ENCODE results near the gene CELSR1.

CELSR1 gene

DNA sequence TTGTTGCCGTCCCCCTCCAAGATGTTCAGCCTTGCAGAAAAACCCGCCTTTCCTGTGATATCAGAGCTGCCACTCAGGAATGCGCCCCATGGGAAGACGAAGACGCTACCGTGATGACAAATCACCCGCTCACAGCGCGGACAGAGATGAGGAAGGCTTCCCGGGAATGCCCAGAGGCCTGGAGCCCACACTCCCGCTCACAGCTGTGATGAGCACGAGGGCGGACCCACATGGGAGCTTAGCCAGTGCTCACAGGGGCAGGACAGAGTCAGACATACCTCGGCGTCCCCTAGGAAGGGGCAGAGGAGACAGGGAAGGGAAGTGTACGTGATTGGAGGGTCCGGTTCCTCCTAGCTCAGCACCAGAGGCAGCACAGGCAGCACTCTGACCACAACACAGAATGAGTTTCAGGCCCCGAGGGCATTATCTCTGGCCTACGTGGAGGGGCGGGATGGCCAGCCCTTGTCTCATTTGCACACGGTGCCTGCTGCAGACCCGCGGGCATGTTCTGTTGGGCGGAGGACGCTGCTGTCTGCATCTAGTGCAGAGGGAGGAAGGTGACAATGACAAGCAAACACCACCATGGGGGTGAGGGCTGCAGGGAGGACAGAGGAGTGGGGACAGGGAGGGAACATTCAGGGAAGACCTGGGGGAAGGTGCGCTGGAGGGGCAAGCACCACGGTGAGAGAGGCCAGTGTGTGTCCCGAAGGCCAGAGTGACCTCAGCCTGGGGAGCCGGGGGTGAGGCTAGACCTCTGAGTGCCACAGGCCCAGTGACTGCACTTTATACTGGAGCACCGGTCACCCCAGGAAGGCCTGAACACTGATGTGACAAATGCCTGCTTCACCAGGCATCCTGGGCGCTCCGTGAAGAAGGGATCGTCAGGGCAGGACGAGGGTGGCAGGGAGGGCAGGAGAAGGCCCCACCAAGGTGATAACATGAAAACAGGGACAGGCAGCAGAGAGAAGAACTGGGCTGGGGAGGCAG lies 79.6 kb downstream of the CELSR1 start:
- peaks cover 15% of the 10 kb centered on the region; the same call in 1 of the 2 replicates for H3K27me3 ChIP-seq
- H3K9ac ChIP-seq, result 0 out of 2 replicates have a peak overlapping the region, but pooled peaks have one; percentile 3
- H3K9me3 ChIP-seq, result no peaks in the 10 kb centered on the region

DNA sequence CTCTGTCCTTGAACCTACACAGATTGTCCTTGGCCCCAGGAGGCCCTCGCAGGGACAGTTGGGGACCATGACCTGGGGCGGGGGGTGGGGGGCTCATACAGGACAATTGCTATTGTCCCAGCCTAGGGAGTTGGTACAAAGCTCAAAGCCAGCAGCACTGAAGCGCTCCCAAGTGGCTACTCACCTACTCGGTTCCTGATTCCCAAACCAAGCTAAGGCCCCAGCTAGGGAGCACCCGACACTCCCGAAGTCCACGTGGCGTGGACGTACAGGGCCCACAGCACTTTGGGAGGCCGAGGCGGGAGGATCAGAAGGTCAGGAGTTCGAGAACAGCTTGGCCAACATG lies 80.6 kb downstream of the CELSR1 start:
- Histone ChIP-seq H3K27me3 (peaks cover 15% of the 10 kb centered on the region; the same call in 1 of the 2 replicates), H3K4me3 (peak overlapping the region; percentile 26; the same call in 1 of the 2 replicates), H3K4me2 (peak overlapping the region; percentile 91), H3K27ac (peak overlapping the region; percentile 44), H3K9ac (no peak overlapping the region), H3K4me1 (peaks cover 91% of the 10 kb centered on the region), H4K20me1 (no peaks in the 10 kb centered on the region), H3K9me3 (no peaks in the 10 kb centered on the region), H3K36me3 (no peaks in the 10 kb centered on the region)
- TF ChIP-seq Cebpa-rat (IDR thresholded peaks at IDR 0.05), result no peak

More for the DNA sequence above, 79.6 kb downstream of the CELSR1 start:
- Histone ChIP-seq H3K27ac (peak overlapping the region; percentile 59), H4K20me1 (no peaks in the 10 kb centered on the region), H3K4me2 (peak overlapping the region; percentile 91), H3K36me3 (no peaks in the 10 kb centered on the region; the same call in 1 of the 2 replicates), H3K4me3 (peak overlapping the region; percentile 26; the same call in 1 of the 2 replicates), H3K4me1 (peaks cover 89% of the 10 kb centered on the region)
- no peak for TF ChIP-seq Cebpa-rat (IDR thresholded peaks at IDR 0.05)

DNA sequence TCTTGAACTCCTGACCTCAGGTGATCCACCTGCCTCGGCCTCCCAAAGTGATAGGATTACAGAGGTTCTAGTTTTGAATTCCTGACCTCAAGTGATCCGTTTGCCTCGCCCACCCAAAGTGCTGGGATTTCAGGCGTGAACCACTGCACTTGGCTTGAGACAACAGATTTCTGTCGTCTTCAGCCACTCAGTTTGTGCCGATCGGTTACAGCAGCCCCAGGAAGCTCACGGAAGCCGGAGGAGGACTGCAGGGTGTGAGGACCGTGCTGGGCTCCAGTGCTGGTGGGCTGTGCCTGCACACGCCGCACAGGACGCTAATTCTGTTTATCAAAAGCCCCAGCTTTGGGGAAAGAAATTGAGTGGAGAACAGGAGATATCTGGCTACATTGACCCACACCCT lies 82.0 kb downstream of the CELSR1 start:
- no peak overlapping the region for H3K9ac ChIP-seq

DNA sequence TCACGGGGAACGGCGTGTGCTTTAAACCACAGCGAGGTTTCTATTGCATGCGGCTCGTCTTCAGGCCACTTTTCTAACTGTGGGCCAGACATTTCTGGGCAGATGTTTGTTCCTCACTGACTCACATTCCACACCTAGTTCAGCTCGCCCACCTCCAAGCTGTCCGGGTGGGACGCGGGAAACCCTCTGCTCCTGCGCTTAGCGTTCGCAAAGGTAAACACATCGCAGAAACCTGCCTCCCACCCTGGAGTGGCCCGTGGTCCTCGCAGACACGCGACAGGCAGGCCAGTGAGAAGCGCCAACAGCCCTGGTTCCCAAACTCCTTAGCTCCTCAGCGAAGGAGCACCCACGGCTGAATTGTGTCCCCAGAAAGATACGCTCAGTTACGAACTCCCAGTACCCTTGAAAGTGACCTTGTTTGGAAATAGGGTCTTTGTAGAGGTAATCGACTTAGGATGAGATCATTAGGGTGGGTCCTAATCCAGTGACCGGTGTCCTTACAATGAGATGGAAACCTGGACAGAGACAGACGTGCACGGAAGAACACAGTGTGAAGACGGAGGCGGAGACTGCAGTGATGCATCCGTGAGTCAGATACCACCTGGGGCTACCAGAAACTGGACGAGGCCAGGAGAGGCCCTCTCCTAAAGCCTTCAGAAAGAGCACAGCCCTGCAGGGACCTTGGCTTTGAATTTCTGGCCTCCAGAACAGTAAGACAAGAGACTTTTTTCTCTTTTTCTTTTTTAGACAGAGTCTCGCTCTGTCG lies 82.7 kb downstream of the CELSR1 start:
- H3K4me3 ChIP-seq, result no peak overlapping the region
- no peaks in the 10 kb centered on the region for H3K9me3 ChIP-seq
- H3K4me2 ChIP-seq, result peak overlapping the region; percentile 91
- TF ChIP-seq Cebpa-rat (IDR thresholded peaks at IDR 0.05), result no peak
- H3K36me3 ChIP-seq, result no peaks in the 10 kb centered on the region
- H3K9ac ChIP-seq, result no peak overlapping the region
- H4K20me1 ChIP-seq, result no peaks in the 10 kb centered on the region
- no peak overlapping the region for H3K27ac ChIP-seq
- H3K27me3 ChIP-seq, result peaks cover 15% of the 10 kb centered on the region; the same call in 1 of the 2 replicates
- peaks cover 95% of the 10 kb centered on the region for H3K4me1 ChIP-seq

More for the DNA sequence above, 82.0 kb downstream of the CELSR1 start:
- peaks cover 96% of the 10 kb centered on the region for H3K4me1 ChIP-seq
- no peak overlapping the region for H3K4me3 ChIP-seq
- H3K27ac ChIP-seq, result no peak overlapping the region
- no peaks in the 10 kb centered on the region for H3K9me3 ChIP-seq
- no peaks in the 10 kb centered on the region for H3K36me3 ChIP-seq
- H4K20me1 ChIP-seq, result no peaks in the 10 kb centered on the region
- H3K27me3 ChIP-seq, result peaks cover 15% of the 10 kb centered on the region; the same call in 1 of the 2 replicates
- H3K4me2 ChIP-seq, result peak overlapping the region; percentile 91; the same call in 1 of the 2 replicates
- no peak for TF ChIP-seq Cebpa-rat (IDR thresholded peaks at IDR 0.05)

DNA sequence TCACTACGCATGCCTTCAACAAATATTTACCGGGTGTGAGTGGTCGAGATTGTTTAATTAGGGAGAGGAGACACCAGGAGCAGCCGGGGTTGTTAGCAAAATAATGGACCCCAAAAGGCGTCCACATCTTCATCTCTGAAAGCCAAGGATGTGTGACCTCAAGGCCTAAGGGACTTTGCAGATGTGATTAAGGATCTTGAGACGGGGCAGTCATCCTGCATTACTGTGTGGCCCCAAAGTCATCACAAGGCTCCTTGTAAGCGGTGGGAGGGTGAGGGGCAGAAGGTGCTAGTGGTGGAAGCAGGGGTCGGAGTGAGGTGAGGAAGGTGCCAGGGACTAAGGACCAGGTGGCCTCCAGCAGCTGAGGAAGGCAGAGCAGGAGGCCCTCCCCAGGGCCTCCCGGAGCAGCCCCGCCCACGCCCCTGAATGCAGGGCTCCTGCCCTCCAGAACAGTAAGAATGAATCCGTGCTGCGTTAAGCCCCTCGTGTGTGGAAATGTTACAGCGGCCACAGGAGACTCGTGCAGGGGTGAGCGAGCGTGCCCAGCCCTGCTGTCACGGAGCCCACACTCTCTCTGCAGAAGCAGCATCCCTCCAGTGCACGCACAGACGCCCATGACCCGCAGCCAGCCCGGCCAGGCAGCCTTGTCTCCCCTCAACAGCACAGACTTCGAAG lies 83.5 kb downstream of the CELSR1 start:
- H3K36me3 ChIP-seq, result no peaks in the 10 kb centered on the region

DNA sequence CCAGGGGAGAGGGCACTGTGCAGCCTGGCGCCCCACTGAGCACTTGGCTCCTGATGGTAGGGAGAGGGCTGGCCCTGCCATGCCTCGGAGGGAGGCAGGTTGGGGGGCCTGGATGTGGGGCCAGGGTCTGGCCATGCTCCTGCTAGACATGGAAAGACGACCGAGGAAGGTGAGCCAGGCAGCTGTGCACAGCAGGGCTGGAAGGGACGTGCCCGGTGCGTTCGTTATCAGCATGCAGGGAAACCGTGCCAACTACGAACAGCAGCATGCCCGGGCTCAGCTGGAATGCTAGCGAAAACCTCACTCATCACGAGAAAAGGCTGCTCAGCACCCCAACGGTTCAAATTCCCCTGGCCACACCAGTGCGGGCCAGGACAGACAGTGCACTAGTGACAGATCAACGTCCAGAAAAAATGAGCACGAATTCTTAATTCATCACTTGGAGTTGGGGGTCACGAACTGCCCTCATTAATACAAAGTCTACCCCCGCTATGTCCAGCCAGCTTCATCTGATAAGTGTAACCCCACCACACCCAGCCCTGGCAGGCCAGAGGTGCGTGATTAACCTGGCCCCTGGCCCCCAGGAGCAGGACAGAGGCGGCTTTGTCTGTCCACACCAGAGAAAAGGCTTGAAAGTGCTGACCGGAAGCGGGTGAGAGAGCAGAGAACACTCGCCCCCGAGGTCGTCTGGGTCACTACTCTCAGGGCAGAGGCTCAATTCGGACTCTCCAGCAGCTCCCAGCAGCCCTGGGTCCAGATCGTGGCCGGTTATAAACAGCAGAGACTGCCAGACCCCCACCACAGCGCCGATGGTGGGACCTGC lies 84.2 kb downstream of the CELSR1 start:
- TF ChIP-seq Cebpa-rat (IDR thresholded peaks at IDR 0.05), result no peak
- Histone ChIP-seq H3K27me3 (peaks cover 15% of the 10 kb centered on the region; the same call in 1 of the 2 replicates), H3K4me1 (peaks cover 95% of the 10 kb centered on the region), H3K9ac (no peak overlapping the region), H4K20me1 (no peaks in the 10 kb centered on the region), H3K9me3 (no peaks in the 10 kb centered on the region), H3K36me3 (no peaks in the 10 kb centered on the region), H3K4me3 (no peak overlapping the region), H3K27ac (no peak overlapping the region), H3K4me2 (peak overlapping the region; percentile 91)

More for the DNA sequence above, 83.5 kb downstream of the CELSR1 start:
- Histone ChIP-seq H3K9ac (no peak overlapping the region), H3K27ac (no peak overlapping the region), H3K4me3 (no peak overlapping the region), H3K4me2 (peak overlapping the region; percentile 91), H4K20me1 (no peaks in the 10 kb centered on the region), H3K27me3 (peaks cover 15% of the 10 kb centered on the region; the same call in 1 of the 2 replicates), H3K4me1 (peaks cover 95% of the 10 kb centered on the region), H3K9me3 (no peaks in the 10 kb centered on the region)
- TF ChIP-seq Cebpa-rat (IDR thresholded peaks at IDR 0.05), result no peak

DNA sequence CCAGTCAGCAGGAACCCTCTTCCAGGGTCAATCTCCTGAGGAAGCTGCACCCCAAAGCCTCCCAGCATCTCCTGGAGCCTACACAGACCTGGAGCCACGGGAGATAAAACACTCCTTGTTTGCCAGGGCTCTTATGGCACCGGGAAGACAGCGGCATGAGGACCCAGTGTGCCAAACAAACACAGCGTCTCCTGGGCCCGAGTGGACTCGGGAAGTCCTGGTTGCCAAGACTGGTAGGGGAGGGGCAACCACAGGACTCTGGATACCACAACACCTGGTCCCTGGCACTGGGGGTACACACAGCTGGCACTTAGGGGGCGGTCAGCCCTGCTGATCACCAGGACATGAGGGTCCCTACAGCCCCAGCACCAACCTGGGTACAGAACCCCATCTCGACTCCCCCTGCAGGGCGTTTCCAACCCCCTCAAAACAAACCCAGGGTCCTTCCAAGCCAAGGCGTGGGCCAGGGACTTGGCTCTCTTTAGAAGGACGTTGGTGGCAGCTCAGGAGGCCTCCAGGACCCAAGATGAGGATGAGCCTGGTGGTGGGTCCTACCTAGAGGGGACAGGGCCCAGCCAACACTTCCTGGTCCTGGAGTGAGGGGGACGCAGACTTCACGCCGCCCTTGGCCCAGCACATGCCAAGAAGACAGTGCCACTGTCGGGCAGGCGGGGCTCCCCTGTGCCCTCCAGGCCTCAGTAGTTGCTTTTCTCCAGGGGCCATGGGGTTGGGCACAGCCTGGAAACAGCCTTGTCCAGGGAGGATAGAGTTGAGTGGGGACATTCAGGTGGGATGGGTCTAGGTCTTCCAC lies 85.0 kb downstream of the CELSR1 start:
- H3K27me3 ChIP-seq, result peaks cover 15% of the 10 kb centered on the region; the same call in 1 of the 2 replicates
- H3K9ac ChIP-seq, result no peak overlapping the region
- no peaks in the 10 kb centered on the region for H3K36me3 ChIP-seq
- no peaks in the 10 kb centered on the region for H3K9me3 ChIP-seq
- H3K4me2 ChIP-seq, result peak overlapping the region; percentile 91
- no peak overlapping the region for H3K4me3 ChIP-seq
- no peak overlapping the region for H3K27ac ChIP-seq
- no peak for TF ChIP-seq Cebpa-rat (IDR thresholded peaks at IDR 0.05)
- no peaks in the 10 kb centered on the region for H4K20me1 ChIP-seq
- H3K4me1 ChIP-seq, result peaks cover 95% of the 10 kb centered on the region

DNA sequence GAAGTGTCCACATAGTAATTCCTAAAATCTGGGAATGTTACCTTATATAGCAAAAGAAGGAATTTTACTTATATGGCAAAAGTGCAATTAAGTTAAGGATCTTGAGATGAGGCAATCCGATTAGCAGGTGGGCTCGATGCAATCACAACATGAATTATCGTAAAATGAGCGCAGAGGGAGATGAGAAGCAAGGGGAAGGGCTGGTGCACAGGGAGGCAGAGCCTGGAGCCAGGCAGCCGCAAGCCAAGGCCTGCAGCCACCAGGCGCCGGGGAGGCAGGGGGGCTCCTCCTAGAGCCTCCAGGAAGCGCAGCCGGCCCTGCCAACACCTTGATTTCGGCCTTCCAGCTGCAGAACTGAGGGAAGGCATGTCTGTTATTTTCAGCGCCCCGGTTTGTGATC lies 85.7 kb downstream of the CELSR1 start:
- Histone ChIP-seq H3K27me3 (peaks cover 15% of the 10 kb centered on the region; the same call in 1 of the 2 replicates), H3K9ac (no peak overlapping the region), H3K4me3 (no peak overlapping the region), H3K36me3 (no peaks in the 10 kb centered on the region), H4K20me1 (no peaks in the 10 kb centered on the region), H3K4me2 (peak overlapping the region; percentile 91; the same call in 1 of the 2 replicates), H3K4me1 (peaks cover 95% of the 10 kb centered on the region), H3K9me3 (no peaks in the 10 kb centered on the region), H3K27ac (no peak overlapping the region)
- no peak for TF ChIP-seq Cebpa-rat (IDR thresholded peaks at IDR 0.05)

All from BLaER1 (cell line).